Esophagus muscularis mucosa (tissue), 3 donors: ENCODE data around the gene NKAIN4.

ENCODE experiments used
- CTCF ChIP-seq, 3 experiments: fragments of 200-600 bp in 2 of 3; fragments of 450-650 bp in 1 of 3; sonication (generic) in 2 of 3; IDR thresholded peaks; one replicate each; pipeline ENCODE4 v1.5.1; 2017 to 2019; ENCODE audit warnings: antibody characterized with exemption in 3 of 3, mild to moderate bottlenecking in 2 of 3, moderate library complexity in 1 of 3
- EP300 ChIP-seq: sonication (generic); formaldehyde crosslinking; IDR thresholded peaks from one replicate; pipeline ENCODE4 v1.6.1; 2017; ENCODE audit warnings: antibody characterized with exemption

DNA sequence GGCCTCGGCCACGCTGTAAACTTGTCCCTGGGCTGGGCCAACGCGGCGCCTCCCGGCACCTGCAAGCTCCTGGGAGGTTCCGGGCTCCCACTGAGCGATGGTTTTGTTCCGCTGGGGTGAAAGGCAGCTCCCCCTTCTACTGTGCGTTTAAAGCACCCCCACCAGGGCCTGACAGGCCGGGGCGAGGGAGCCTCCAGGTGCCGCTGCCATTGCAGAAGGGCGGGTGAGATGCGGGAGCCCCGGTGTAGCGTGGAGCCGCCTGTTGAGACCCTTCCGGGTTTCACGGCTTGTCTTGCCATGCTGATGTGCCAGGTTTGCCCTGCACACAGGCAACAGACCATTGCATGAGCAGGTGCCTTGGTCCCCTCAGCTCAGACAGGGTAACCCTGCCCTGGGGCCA, 41.6 kb upstream of the NKAIN4 start:
- TF ChIP-seq CTCF (IDR thresholded peaks at IDR 0.05), result no peak
- no peak for TF ChIP-seq EP300
